ENCODE data around the gene COLEC12.

COLEC12 gene

GRCh38 chr18:515156-515815 is 14.8 kb upstream of the COLEC12 start:
- Mint-ChIP-seq H3K36me3 (ENCODE audit: low read depth) (no peaks in the 10 kb centered on the region), H3K9me3 (peaks cover 4% of the 10 kb centered on the region), H3K4me3 (no peak overlapping the region), H3K4me1 (ENCODE audit: low read depth) (peaks cover 9% of the 10 kb centered on the region), H3K27ac (no peak overlapping the region), H3K27me3 (ENCODE audit: low read depth) (no peaks in the 10 kb centered on the region)

- peaks cover 4% of the 10 kb centered on the region for H3K9me3 Mint-ChIP-seq
- no peak overlapping the region for H3K4me3 Mint-ChIP-seq
- no peaks in the 10 kb centered on the region for H3K27me3 Mint-ChIP-seq (ENCODE audit: low read depth)
- H3K4me1 Mint-ChIP-seq (ENCODE audit: low read depth): peaks cover 7% of the 10 kb centered on the region
- no peak overlapping the region for H3K27ac Mint-ChIP-seq
- no peaks in the 10 kb centered on the region for H3K36me3 Mint-ChIP-seq (ENCODE audit: low read depth)
These were observed 13.5 kb upstream of the COLEC12 start for GRCh38 chr18:513826-514530.

- Mint-ChIP-seq H3K36me3 (ENCODE audit: low read depth) (no peaks in the 10 kb centered on the region), H3K27ac (no peak overlapping the region), H3K9me3 (peaks cover 4% of the 10 kb centered on the region), H3K4me1 (ENCODE audit: low read depth) (no peaks in the 10 kb centered on the region), H3K27me3 (ENCODE audit: low read depth) (peaks cover 5% of the 10 kb centered on the region), H3K4me3 (no peak overlapping the region)
These were observed 12.5 kb upstream of the COLEC12 start for GRCh38 chr18:512957-513356.

GRCh38 chr18:508835-509234 is 8.3 kb upstream of the COLEC12 start:
- Mint-ChIP-seq H3K36me3 (ENCODE audit: low read depth) (no peaks in the 10 kb centered on the region), H3K9me3 (no peaks in the 10 kb centered on the region), H3K27ac (no peak overlapping the region), H3K27me3 (ENCODE audit: low read depth) (peaks cover 10% of the 10 kb centered on the region), H3K4me3 (no peak overlapping the region), H3K4me1 (ENCODE audit: low read depth) (no peaks in the 10 kb centered on the region)

- Mint-ChIP-seq H3K36me3 (ENCODE audit: low read depth) (no peaks in the 10 kb centered on the region), H3K27ac (no peak overlapping the region), H3K4me3 (no peak overlapping the region), H3K4me1 (ENCODE audit: low read depth) (no peaks in the 10 kb centered on the region), H3K27me3 (ENCODE audit: low read depth) (peaks cover 17% of the 10 kb centered on the region), H3K9me3 (no peaks in the 10 kb centered on the region)
These were observed 7.1 kb upstream of the COLEC12 start for GRCh38 chr18:507636-508035.

GRCh38 chr18:506801-507200 is 6.3 kb upstream of the COLEC12 start:
- no peak overlapping the region for H3K27ac Mint-ChIP-seq
- no peaks in the 10 kb centered on the region for H3K36me3 Mint-ChIP-seq (ENCODE audit: low read depth)
- no peaks in the 10 kb centered on the region for H3K4me1 Mint-ChIP-seq (ENCODE audit: low read depth)
- H3K9me3 Mint-ChIP-seq: no peaks in the 10 kb centered on the region
- H3K27me3 Mint-ChIP-seq (ENCODE audit: low read depth): peaks cover 20% of the 10 kb centered on the region
- H3K4me3 Mint-ChIP-seq: no peak overlapping the region

GRCh38 chr18:506264-506663 is 5.8 kb upstream of the COLEC12 start:
- no peaks in the 10 kb centered on the region for H3K9me3 Mint-ChIP-seq
- no peaks in the 10 kb centered on the region for H3K4me1 Mint-ChIP-seq (ENCODE audit: low read depth)
- no peak overlapping the region for H3K4me3 Mint-ChIP-seq
- H3K27me3 Mint-ChIP-seq (ENCODE audit: low read depth): peaks cover 24% of the 10 kb centered on the region
- no peak overlapping the region for H3K27ac Mint-ChIP-seq
- H3K36me3 Mint-ChIP-seq (ENCODE audit: low read depth): no peaks in the 10 kb centered on the region

- H3K4me3 Mint-ChIP-seq: no peak overlapping the region
- H3K9me3 Mint-ChIP-seq: no peaks in the 10 kb centered on the region
- H3K36me3 Mint-ChIP-seq (ENCODE audit: low read depth): no peaks in the 10 kb centered on the region
- H3K27me3 Mint-ChIP-seq (ENCODE audit: low read depth): peaks cover 30% of the 10 kb centered on the region
- no peaks in the 10 kb centered on the region for H3K4me1 Mint-ChIP-seq (ENCODE audit: low read depth)
- H3K27ac Mint-ChIP-seq: no peak overlapping the region
These were observed 5.1 kb upstream of the COLEC12 start for GRCh38 chr18:505483-506122.

- no peaks in the 10 kb centered on the region for H3K36me3 Mint-ChIP-seq (ENCODE audit: low read depth)
- peaks cover 52% of the 10 kb centered on the region for H3K27me3 Mint-ChIP-seq (ENCODE audit: low read depth)
- no peak overlapping the region for H3K4me3 Mint-ChIP-seq
These were observed 859 bp upstream of the COLEC12 start for GRCh38 chr18:501406-501714.

GRCh38 chr18:499776-500631 is 497 bp downstream of the COLEC12 start:
- no peaks in the 10 kb centered on the region for H3K36me3 Mint-ChIP-seq (ENCODE audit: low read depth)
- H3K4me3 Mint-ChIP-seq: no peak overlapping the region
- H3K27me3 Mint-ChIP-seq (ENCODE audit: low read depth): peaks cover 52% of the 10 kb centered on the region
- no peak overlapping the region for H3K27ac Mint-ChIP-seq
- H3K9me3 Mint-ChIP-seq: no peaks in the 10 kb centered on the region
- H3K4me1 Mint-ChIP-seq (ENCODE audit: low read depth): no peaks in the 10 kb centered on the region

More at GRCh38 chr18:501406-501714, 859 bp upstream of the COLEC12 start:
- Mint-ChIP-seq H3K9me3 (no peaks in the 10 kb centered on the region), H3K4me1 (ENCODE audit: low read depth) (no peaks in the 10 kb centered on the region), H3K27ac (no peak overlapping the region)

- Mint-ChIP-seq H3K36me3 (ENCODE audit: low read depth) (no peaks in the 10 kb centered on the region), H3K9me3 (no peaks in the 10 kb centered on the region), H3K27me3 (ENCODE audit: low read depth) (peaks cover 52% of the 10 kb centered on the region), H3K4me1 (ENCODE audit: low read depth) (no peaks in the 10 kb centered on the region), H3K4me3 (no peak overlapping the region), H3K27ac (no peak overlapping the region)
These were observed 1.3 kb downstream of the COLEC12 start for GRCh38 chr18:498931-499775.

- Mint-ChIP-seq H3K4me1 (ENCODE audit: low read depth) (no peaks in the 10 kb centered on the region), H3K27ac (no peak overlapping the region), H3K27me3 (ENCODE audit: low read depth) (peaks cover 44% of the 10 kb centered on the region), H3K4me3 (no peak overlapping the region), H3K9me3 (no peaks in the 10 kb centered on the region), H3K36me3 (ENCODE audit: low read depth) (no peaks in the 10 kb centered on the region)
These were observed 2.8 kb downstream of the COLEC12 start for GRCh38 chr18:497688-498087.

- Mint-ChIP-seq H3K4me3 (no peak overlapping the region), H3K9me3 (no peaks in the 10 kb centered on the region), H3K36me3 (ENCODE audit: low read depth) (no peaks in the 10 kb centered on the region), H3K27me3 (ENCODE audit: low read depth) (peaks cover 31% of the 10 kb centered on the region), H3K27ac (no peak overlapping the region), H3K4me1 (ENCODE audit: low read depth) (no peaks in the 10 kb centered on the region)
These were observed 5.0 kb downstream of the COLEC12 start for GRCh38 chr18:495452-495851.

- no peak overlapping the region for H3K4me3 Mint-ChIP-seq
- H3K27me3 Mint-ChIP-seq (ENCODE audit: low read depth): peaks cover 31% of the 10 kb centered on the region
- no peaks in the 10 kb centered on the region for H3K4me1 Mint-ChIP-seq (ENCODE audit: low read depth)
- no peak overlapping the region for H3K27ac Mint-ChIP-seq
- H3K36me3 Mint-ChIP-seq (ENCODE audit: low read depth): no peaks in the 10 kb centered on the region
- H3K9me3 Mint-ChIP-seq: no peaks in the 10 kb centered on the region
These were observed 5.5 kb downstream of the COLEC12 start for GRCh38 chr18:495017-495416.
